ENCODE results near the gene NABP1.

The NABP1 gene

GRCh38 chr2:191713837-191714236 is 35.9 kb downstream of the NABP1 start:
- no peak for DNase-seq

- no peak for DNase-seq
Measured at GRCh38 chr2:191714925-191715324, 37.0 kb downstream of the NABP1 start.

- DNase-seq: no peak
Measured at GRCh38 chr2:191715471-191715870, 37.5 kb downstream of the NABP1 start.

- no peak for DNase-seq
Measured at GRCh38 chr2:191719261-191719660, 41.3 kb downstream of the NABP1 start.

- no peak for DNase-seq
Measured at GRCh38 chr2:191719938-191720337, 42.0 kb downstream of the NABP1 start.

- DNase-seq: no peak
Measured at GRCh38 chr2:191721331-191721730, 43.4 kb downstream of the NABP1 start.

- no peak for DNase-seq
Measured at GRCh38 chr2:191724015-191724414, 46.1 kb downstream of the NABP1 start.

- peak; percentile 37 for DNase-seq
Measured at GRCh38 chr2:191728750-191729624, 51.1 kb downstream of the NABP1 start.

GRCh38 chr2:191730263-191730662 is 52.3 kb downstream of the NABP1 start:
- DNase-seq: no peak
